GM19240 (cell line): ENCODE results near the gene SDF4.

Source experiments
- DNase-seq: peaks from one replicate; pipeline ENCODE4 v3.0.0; 2011; ENCODE audit warnings: low spot score; ENCODE audit not compliant: insufficient read length

SDF4 gene

DNA sequence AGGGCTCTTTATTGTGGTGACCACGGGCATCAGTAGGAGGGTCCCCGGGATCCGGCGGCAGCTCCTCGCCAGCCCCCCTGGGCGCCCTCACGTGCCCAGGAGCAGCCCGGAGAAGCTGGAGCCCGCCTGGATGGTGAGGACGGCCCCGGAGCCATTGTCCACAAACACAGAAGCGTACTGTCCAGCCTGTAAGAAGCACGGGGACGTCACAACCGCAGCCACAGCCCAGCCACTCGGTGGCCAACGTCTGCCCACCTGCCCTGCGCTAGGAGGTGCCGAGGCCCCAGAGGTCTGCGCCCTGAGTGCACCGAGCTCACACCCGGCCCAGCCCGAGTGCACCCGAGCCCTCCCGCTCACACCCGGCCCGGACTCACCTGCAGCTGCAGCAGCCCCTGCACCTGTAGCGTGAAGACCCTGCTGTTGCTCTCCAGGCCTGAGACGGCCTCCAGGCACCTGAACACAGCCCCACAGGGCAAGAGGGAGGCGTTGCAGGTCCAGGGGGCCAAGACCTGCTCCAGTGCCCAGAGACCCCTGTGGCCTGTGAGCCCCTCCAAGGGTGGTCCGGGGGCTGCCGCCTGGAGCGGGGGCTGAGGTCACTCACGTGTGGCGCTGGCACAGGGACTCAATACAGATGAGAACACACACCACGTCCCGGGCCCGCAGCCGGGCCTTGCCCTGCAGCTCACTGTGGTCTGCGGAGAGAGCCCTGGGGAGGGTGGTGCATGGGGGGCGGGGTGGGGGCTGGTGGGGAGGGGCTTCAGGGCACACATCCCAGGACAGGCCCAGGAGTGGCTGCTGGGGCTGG is 10.9 kb upstream of the SDF4 start:
- no peak for DNase-seq

DNA sequence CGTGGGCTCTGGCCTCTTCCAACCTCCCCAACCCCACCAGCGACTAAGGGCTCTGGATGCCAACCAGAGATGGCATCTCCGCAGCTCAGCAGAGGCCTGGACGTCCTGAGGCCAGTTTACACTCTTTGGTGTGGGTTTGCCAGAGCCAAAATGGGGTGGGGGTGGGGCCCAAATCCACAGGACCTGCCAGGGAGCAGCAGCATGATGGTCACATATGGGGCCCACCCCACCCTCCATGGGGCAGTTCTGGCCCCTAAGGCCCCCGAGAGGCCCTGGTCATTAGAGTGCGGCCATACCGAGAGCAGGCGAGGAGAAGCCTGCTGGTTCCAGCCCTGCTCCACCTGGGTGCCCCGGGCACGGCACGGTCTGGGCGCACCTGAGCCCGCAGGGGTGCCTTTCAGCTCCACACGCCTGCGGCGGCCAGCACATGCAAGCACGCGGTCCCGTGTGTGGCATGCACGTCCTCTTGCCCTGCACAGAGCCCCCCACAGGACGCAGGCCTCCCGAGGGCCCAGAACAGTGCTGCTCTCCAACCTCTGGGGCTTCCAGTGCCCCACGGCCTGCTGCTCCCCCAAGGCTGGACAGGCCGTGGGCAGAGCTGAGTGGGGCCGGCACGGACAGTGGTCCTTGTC is 9.9 kb upstream of the SDF4 start:
- no peak for DNase-seq

DNA sequence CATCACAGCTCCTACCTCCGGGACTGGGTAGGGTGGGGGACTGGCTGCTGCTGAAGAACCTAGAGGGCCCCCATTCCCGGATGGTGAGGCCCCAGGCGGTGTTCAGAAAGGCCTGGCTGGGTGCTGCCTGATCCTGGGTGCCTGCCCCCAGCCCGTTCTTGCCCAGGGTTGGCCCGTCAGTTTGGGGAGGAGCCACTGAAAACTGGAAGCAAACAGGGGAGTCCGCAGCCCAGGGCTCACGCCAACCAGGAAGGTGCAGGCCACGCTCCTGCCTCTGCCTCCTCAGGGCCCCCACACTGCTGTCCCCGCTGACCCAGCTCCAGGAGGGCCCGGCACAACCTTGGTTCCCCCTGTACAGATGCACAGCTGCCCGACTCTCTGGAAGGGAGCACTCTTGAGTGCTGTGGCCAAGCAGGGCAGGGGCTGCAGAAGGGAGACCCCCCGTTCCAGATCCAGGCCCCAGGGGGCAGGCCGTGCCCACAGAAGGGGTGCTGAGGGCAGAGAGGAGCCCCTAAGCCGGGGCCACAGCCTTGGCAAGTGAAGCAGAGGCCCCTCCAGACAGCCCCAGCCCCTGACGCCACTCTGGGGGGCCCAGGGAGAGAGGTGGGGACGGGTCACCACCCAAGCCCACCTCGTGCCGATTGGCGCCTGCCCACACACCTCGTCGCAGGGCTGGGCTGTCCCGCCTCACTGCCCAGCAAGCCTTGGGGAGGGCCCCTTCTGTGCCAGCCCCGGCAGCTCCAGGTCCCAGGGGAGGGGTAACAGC is 9.2 kb upstream of the SDF4 start:
- DNase-seq = no peak

DNA sequence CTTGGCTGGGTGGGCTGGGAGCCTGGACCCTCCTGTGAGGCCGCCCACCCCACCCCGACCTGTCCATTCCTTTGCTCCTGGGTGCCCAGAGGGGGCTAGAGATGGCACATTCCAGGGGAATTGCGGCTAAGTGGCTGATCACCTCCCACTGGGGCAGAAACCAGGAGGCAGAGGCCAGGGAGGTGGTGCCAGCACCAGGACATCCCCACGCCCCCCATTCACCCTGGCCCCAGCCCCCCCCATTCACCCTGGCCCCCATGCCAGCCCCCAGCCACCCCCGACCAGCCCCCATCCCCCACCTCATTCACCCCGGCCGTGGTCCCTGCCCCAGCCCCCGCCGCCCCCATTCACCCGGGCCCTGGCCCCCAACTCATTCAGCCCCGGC is 8.5 kb upstream of the SDF4 start:
- DNase-seq = no peak

DNA sequence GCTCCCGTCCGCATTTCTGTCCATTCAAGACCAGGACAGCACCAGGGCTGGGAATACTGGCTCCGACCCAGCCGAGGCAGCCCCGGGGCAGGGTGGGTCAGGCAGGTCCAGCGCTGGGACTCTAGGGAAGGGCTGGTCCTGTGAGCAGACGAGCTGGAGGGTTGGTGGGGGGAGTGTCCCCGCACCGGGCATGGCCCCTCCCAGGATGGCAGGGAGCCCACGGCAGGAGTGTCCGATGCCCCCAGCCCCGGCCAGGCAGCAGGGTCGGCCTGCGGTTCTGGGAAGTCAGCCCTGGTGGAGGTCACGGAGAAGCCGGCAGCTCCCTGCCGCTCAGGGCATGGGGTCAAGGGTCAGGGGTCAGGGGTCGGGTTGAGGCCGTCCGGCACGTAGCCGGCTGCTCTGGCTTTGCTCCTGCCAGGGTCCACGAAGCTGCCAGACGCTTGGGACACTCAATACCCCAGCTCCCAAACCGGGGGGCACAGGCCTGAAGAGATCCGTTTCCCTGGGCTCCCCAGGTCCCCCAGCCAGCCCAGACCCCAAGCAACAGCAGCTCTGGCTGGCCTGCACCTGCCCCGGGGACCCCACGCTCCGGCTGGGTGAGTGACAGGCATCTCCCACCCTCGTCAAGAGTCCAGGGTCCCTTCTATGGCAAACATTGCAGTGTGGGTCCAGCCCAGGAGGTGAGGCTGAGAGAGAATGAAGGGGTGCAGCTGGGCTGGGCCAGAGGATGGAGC is 8.0 kb upstream of the SDF4 start:
- no peak for DNase-seq

DNA sequence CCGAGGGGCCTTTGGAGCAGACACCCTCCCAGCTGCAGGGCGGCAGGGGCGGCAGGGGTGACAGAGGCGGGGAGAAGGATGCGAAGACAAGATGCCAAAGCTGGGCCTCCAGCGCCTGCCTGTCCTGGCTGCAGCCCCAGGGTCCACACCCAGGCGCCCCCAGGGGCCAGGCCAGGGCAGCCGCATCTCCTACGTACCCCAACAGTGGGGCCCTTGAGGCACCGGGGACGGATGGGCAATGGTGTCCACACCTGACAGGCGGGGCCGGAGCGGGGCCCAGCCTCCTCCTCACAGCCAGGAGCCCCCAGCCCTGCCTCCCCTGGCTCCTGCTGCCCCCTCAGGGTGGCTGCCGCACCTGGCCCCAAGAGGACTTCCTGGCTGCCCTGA is 7.4 kb upstream of the SDF4 start:
- no peak for DNase-seq

DNA sequence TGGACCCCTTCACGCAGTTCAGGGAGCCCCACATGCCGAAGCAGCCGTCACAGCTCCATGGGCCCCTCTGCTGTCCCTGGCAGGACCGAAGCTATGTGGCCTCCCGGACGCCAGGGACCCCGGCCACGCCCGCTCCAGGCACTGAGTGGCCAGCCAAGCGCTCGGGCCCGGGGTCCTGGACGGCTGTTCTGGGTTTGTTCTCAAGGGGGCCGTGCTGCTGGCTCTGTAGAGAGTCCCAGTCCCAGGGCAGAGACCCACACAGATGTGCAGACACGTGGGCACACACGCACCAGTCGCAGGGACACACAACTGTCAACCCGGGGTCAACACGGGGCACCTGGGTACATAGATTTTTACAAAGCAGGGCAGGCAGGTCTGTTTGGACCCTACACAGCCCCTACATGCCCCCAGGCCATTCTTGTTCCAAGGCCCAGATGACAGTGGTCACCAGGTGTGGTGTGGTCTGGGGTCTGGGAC is 6.9 kb upstream of the SDF4 start:
- no peak for DNase-seq

DNA sequence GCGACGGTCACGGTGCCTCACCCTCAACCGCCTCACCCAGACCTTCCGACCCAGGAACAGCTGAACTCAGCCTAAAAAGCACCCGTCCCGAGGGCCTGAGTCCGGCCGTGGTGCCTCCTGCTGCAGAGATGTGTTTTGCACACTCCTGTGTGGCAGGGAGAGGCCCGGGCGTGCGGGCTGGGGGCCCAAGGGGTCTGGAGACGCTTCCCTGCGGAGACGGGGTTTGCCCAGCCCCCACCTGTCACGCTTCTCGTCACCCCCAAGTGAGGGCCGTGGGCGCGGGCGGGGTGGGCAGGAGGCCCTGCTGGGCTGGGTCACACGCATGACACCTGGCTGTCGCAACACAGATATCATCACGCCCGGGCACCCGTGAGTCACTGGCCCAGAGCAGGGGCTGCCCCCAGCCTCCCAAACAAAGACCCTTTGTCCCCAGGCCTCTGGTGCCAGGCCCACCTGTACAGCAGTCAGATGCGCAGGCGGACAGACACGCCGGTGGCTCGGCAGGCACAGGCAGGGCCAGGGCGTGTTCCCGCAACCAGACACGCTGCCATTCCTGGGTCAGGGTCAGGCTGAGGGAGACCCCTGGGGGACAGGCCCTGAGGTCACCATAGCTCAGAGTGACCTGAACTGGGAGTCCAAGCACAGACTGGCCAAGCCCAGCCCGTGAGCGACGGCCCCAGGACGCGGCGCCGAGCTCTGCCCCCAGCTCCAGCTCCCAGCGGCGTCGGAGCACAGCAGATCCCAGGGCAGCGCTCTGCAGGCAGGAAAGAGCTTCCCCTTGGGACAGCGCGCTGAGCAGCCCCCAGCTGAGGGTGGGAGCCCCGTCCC is 6.3 kb upstream of the SDF4 start:
- DNase-seq = no peak

DNA sequence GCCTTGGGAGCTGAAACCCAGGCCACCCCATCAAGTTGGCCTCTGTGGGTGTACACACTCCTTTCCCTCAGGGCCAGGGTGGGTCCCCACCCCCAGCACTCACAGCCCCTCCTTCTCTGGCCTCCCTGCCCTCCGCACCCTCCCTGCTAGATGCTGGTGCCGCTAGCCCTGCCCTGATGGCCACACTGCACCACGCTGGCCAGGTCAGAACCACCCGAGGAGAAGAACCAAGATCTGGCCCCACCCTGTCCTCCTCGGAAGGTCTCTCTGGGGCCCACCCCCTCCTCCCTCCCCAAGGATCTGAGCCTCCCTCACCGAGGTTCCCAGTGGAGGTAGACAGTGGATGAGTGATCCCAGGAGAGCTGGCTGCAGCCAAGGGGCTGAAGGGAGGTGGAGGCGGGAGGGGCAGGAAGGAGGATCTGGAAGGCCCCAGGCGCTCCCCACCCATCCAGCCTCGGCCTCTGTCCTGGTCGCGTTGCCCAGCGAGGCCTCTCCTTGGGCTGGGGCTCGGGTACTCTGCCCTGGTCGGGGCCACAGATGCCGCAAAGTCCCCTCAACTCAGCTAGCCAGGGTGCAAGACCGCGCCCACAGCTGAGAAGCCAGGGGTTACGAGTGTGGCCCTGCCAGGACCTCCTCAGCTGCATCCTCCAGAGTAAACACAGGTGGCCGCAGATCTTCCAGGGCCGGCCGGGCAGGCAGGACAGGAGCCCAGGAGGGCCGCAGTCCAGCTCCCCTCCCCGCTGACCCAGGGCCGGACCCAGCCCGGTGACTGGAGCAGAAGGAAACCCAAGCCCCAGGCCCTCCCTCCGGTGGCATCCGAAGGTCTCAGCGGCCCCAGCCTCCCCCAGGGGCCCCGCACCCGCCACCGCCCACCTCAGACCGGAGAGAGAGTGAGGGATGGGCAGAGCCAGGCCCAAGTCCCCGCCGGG is 5.4 kb upstream of the SDF4 start:
- no peak for DNase-seq

DNA sequence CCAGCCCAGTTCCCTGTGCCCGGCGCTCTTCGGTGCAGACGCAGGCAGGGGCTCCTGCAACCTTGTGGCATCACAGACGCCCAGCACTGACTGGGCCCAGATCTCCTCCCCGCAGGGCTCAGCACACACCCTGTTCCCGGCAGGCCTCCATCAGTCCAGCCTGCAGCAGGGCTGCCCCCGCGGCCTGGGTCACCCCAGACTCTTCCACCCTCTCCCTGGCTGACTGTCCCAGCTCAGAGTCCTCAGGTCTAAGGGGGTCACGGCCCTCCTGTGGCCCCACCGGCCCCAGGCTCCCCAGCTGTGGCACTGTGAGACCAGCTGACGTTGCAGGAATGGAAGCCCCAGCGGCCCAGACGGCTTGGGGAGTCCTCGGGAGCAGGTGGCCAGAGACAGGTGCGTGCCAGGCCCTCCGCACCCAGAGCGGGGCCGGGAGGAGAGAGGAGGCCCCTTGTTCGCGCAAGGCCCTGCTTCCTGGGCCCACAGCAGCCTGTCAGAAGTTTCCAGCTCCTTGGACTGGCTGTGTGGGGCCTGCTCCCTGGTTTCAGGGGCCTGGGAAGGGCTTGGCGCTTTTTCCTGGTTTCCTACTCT is 4.5 kb upstream of the SDF4 start:
- DNase-seq = no peak

DNA sequence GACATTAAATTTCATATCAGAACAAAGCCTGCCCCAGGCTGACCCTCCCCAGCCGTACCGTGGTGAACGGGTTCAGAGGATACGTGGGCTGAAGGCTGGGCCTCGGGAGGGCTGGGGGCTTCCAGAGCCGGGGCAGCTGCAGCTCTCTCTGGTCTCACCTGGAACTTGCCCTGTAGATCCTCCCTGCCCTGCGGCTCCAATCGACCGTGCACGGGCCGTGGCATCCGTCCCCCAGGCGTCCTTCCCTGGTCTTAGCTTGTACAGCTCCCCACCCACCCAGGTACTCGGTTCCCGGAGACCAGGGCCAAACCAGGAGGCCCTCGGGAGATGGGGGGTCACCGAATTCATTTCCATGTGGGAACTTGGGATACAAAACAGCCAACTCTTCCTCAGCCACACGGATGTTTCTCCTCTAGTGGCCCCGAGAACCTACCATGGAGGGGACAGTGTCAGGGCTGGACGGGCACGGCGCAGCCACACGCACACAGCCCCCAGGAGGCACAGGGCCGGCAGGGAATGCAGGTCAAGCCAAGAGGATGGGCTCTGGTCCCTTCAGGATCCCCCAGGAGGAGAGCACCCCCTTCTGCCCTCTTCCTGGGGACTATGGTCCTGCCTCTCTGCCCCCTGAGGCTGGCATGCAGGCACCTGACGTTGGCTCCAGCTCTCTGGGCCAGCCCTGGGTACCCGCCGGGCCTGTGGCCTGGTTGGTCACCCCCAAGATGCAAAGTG is 3.4 kb upstream of the SDF4 start:
- DNase-seq = no peak

DNA sequence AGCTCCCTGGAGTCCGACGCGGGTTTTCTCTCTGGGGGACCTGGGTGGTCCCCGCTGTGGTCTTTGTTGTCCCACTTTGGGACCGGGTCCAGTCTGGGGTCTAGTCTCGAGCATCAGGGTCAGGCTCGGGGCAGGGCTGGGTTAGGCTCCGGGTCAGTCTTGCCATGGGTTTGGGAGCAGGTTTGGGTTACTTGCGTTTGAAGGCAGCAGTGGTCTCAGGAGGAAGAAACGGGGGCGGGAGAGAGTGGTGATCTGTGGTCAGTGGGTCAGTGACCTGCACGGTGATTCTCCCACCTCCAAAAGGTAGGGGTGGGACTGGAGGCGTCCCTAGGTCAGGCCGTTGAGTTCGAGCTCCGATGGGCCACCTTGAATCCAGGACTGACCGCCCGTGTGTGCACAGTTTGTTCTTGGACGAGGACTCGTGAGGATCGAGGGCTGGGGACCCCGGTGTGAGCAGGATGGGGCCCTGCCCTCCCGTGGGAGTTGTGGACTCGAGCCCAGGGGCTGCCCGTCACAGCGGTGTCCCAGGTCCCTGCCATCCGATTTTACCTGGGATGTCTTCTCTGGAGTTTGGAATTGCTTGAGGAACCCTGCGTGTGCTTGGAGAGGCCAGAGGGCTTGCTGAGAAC is 2.5 kb upstream of the SDF4 start:
- no peak for DNase-seq

DNA sequence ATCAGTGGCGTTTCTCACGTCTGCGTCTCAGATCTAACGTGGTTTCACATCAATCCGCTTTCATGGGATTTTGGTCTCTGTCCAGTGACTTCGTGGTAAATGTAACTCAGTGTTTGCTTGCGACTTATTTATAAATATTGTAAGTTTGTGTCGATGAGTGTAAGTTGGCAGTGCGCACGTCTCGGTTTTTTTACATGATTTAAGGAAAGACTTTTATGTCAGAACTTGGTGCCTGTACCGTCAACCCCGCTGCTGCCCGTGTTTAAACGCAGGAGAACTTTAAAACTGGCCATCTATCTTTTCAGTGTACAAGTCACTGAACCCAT is 1.7 kb upstream of the SDF4 start:
- DNase-seq = no peak

DNA sequence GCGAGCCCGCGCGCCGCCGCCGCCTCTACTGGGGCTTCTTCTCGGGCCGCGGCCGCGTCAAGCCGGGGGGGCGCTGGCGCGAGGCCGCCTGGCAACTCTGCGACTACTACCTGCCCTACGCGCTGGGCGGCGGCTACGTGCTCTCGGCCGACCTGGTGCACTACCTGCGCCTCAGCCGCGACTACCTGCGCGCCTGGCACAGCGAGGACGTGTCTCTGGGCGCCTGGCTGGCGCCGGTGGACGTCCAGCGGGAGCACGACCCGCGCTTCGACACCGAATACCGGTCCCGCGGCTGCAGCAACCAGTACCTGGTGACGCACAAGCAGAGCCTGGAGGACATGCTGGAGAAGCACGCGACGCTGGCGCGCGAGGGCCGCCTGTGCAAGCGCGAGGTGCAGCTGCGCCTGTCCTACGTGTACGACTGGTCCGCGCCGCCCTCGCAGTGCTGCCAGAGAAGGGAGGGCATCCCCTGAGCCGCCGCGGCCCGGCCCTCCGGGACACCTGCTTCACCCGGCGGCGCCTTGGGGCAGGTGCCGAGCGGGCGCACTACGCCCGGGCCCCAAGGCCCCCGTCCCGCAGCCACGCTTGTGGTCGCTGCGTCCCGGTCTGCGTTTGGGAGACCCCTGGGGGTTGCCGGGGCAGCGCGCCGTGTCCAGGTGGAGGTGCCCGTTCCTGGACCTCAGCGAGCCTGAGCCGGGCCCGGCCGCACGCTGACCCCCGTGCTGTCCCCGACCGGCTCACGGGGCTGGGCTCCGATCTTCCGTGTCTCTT is 1.2 kb upstream of the SDF4 start:
- DNase-seq = no peak

DNA sequence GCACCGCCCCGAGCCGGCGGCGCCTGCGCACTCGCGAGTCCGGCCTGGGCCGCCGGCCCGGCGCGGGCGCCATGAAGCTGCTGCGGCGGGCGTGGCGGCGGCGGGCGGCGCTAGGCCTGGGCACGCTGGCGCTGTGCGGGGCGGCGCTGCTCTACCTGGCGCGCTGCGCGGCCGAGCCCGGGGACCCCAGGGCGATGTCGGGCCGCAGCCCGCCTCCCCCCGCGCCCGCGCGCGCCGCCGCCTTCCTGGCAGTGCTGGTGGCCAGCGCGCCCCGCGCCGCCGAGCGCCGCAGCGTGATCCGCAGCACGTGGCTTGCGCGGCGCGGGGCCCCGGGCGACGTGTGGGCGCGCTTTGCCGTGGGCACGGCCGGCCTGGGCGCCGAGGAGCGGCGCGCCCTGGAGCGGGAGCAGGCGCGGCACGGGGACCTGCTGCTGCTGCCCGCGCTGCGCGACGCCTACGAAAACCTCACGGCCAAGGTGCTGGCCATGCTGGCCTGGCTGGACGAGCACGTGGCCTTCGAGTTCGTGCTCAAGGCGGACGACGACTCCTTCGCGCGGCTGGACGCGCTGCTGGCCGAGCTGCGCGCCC is 501 bp upstream of the SDF4 start, which contains the start of gene B3GALT6:
Gene B3GALT6, plus strand, starts transcription at position 30 of the 588 bp plus-strand sequence. Its CDS starts 42 bp downstream, at position 72.
- DNase-seq = no peak

DNA sequence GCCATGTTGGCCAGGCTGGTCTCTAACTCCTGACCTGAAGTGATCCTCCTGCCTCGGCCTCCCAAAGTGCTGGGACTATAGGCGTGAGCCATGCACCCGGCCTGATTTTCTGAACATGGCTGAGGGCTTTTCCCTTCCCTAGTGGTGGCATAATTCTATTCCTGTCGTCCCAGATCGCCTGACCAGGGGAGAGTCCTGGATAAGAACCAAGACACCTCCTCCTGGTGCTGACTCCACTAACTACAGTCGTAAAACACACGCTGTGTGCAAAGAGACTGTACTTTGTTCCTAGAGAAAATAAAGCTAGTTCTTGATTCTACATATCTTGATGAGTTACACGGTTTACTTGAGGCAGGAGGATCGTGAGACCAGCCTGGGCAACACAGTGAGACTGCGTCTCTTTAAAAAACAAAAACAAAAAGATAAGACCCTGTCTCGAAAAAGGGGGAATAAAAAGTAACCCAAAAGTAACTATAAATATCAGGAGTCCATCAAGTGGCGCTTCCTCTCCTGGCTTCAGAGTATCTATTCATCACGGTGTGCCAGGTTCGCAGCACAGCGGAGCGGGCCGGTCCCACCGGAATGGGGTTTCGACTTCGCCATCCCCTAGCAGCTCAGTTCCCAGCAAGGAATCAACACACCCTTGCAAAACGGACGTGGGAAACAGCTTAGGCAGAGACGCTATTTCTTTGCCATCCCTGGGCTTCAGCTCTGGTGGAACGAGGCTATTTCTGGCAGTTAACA is 973 bp downstream of the SDF4 start:
- DNase-seq = no peak
